K562 (cell line): ENCODE measurements around the gene CALHM3. TPM values are rescaled to one million over a fixed set of nuclear protein-coding genes. Genes with fewer than 3 reads are reported as not detected.

Source experiments
- ARID2 ChIP-seq: fragments of 450-650 bp; IDR thresholded peaks from 2 replicates; pipeline ENCODE4 v1.6.1; 2017; ENCODE audit warnings: antibody characterized with exemption, mild to moderate bottlenecking
- BCL6 ChIP-seq: fragments of 250-450 bp; sonication (Bioruptor Pico); IDR thresholded peaks from 2 replicates; pipeline ENCODE4 v1.4.0; 2020
- CREM ChIP-seq: IDR thresholded peaks from 2 replicates; pipeline ENCODE4 v1.6.1; 2014; ENCODE audit warnings: antibody characterized with exemption, low read depth
- ETV1 ChIP-seq: fragments of 450-650 bp; conservative IDR thresholded peaks from 2 replicates; pipeline ENCODE4 v1.6.1; 2016; ENCODE audit warnings: missing genetic modification characterization, control low read depth, low read depth, missing compliant biosample characterization
- GABPA ChIP-seq: fragments of 200-800 bp; sonication (Bioruptor generic); conservative IDR thresholded peaks from 2 replicates; pipeline ENCODE4 v1.6.1; 2016; ENCODE audit warnings: low read depth, missing genetic modification characterization, missing compliant biosample characterization
- GTF2A2 ChIP-seq: IDR thresholded peaks from 2 replicates; pipeline ENCODE4 v1.6.1; 2016; ENCODE audit warnings: mild to moderate bottlenecking, missing genetic modification characterization, missing compliant biosample characterization
- HIVEP1 ChIP-seq: fragments of 250-450 bp; sonication (Bioruptor Pico); IDR thresholded peaks from 2 replicates; pipeline ENCODE4 v1.4.0; 2020; ENCODE audit warnings: mild to moderate bottlenecking
- LEF1 ChIP-seq: fragments of 450-650 bp; IDR thresholded peaks from 2 replicates; pipeline ENCODE4 v1.6.1; 2016; ENCODE audit warnings: mild to moderate bottlenecking
- MCM5 ChIP-seq: fragments of 450-650 bp; IDR thresholded peaks from 2 replicates; pipeline ENCODE4 v1.6.1; 2016; ENCODE audit warnings: low read depth
- MTF1 ChIP-seq: fragments of 250-450 bp; sonication (Bioruptor Pico); IDR thresholded peaks from 2 replicates; pipeline ENCODE4 v1.9.0; 2021; ENCODE audit warnings: moderate library complexity, mild to moderate bottlenecking, inconsistent platforms, borderline replicate concordance
- NFXL1 ChIP-seq: fragments of 450-650 bp; formaldehyde crosslinking; IDR thresholded peaks from 2 replicates; pipeline ENCODE4 v1.4.0; 2021; ENCODE audit warnings: mild to moderate bottlenecking
- NR3C1 ChIP-seq: sonication (generic); formaldehyde crosslinking; IDR thresholded peaks from 2 replicates; pipeline ENCODE4 v1.8.1; 2022; ENCODE audit warnings: missing genetic modification reagents
- RBM17 ChIP-seq: fragments of 200-400 bp; formaldehyde crosslinking; IDR thresholded peaks from 2 replicates; pipeline ENCODE4 v1.6.1; 2017; ENCODE audit warnings: low read depth, mild to moderate bottlenecking, low read length, borderline replicate concordance
- SAFB ChIP-seq: fragments of 200-400 bp; formaldehyde crosslinking; IDR thresholded peaks from 2 replicates; pipeline ENCODE4 v1.6.1; 2017; ENCODE audit warnings: low read depth, low read length, borderline replicate concordance
- SMAD4 ChIP-seq: fragments of 250-450 bp; sonication (Bioruptor Pico); conservative IDR thresholded peaks from 2 replicates; pipeline ENCODE4 v1.8.0; 2021; ENCODE audit warnings: inconsistent platforms, mild to moderate bottlenecking, moderate library complexity
- SMARCA4 ChIP-seq: fragments of 450-650 bp; IDR thresholded peaks from 2 replicates; pipeline ENCODE4 v1.6.1; 2016
- SREBF1 ChIP-seq: fragments of 150-350 bp; IDR thresholded peaks from 2 replicates; pipeline ENCODE4 v1.6.1; 2014; ENCODE audit warnings: antibody characterized with exemption, low read depth, low read length, borderline replicate concordance
- SRF ChIP-seq, 2 experiments: fragments of 250-450, 450-650 bp in 1 of 2; sonication (Bioruptor Pico) in 1 of 2; sonication (generic) in 1 of 2; formaldehyde crosslinking; IDR thresholded peaks; 2 replicates each; pipeline versions ENCODE4 v1.5.0 to v1.5.1; 2020 to 2022; ENCODE audit warnings: mild to moderate bottlenecking in 1 of 2, missing genetic modification reagents in 1 of 2
- SUPT5H ChIP-seq: fragments of 450-650 bp; IDR thresholded peaks from 2 replicates; pipeline ENCODE4 v1.6.1; 2016
- TEAD1 ChIP-seq, 2 experiments: fragments of 450-650 bp in 1 of 2; sonication (generic) in 1 of 2; formaldehyde crosslinking; IDR thresholded peaks; 2 replicates each; pipeline versions ENCODE4 v1.4.0 to v1.8.0; 2020 to 2022; ENCODE audit warnings: mild to moderate bottlenecking in 2 of 2, missing genetic modification reagents in 1 of 2
- ZNF57 ChIP-seq: fragments of 450-650 bp; formaldehyde crosslinking; IDR thresholded peaks from 2 replicates; pipeline ENCODE4 v1.4.0; 2020; ENCODE audit warnings: mild to moderate bottlenecking, moderate library complexity
- ZNF764 ChIP-seq: fragments of 250-450 bp; sonication (Bioruptor Pico); IDR thresholded peaks from 2 replicates; pipeline ENCODE4 v1.4.0; 2020; ENCODE audit warnings: low read depth, mild to moderate bottlenecking, moderate library complexity
- polyA plus RNA-seq, 8 experiments: library from polyadenylated mRNA; depleted of rRNA in 4 of 8; stranded (reverse) in 5 of 8; unstranded in 3 of 8; fragments of >200 nt; fragmentation: Nextera tagmentation in 2 of 8; fragmentation: Illumina TruSeq in 1 of 8; extraction: Ambion mirVana in 2 of 8; extraction: Trizol in 1 of 8; gene quantifications; 2 replicates each; pipeline versions ENCODE4 v1.2.1 to v1.2.3, GENCODE V29; 2011 to 2014; ENCODE audit warnings: inconsistent platforms in 1 of 8, missing spikeins in 1 of 8
- total RNA-seq, 7 experiments: library from RNA; depleted of rRNA in 6 of 7; stranded (reverse); fragments of >200 nt in 6 of 7; fragmentation: Illumina TruSeq in 2 of 7; extraction: Trizol in 2 of 7; gene quantifications; 2 replicates each; pipeline versions ENCODE4 v1.2.1 to v1.2.3, GENCODE V29; 2011 to 2021; ENCODE audit warnings: low replicate concordance in 1 of 7
- TF ChIP-seq, protein P1 (sequence below): conservative IDR thresholded peaks from 2 replicates; pipeline ENCODE4 v1.6.1; 2011; ENCODE audit warnings: low read depth, mild to moderate bottlenecking, low read length; ENCODE audit not compliant: control insufficient read depth
- TF ChIP-seq, protein P2 (sequence below), 3 experiments: IDR thresholded peaks in 2 of 3; conservative IDR thresholded peaks in 1 of 3; 2 replicates each; pipeline ENCODE4 v1.5.1; 2011 to 2012; ENCODE audit warnings: low read length in 3 of 3, mild to moderate bottlenecking in 3 of 3, control low read depth in 2 of 3, improper control_type of control experiment in 1 of 3, inconsistent platforms in 1 of 3, low read depth in 1 of 3, mixed read lengths in 1 of 3, moderate library complexity in 1 of 3; ENCODE audit not compliant: insufficient read depth in 2 of 3

CALHM3 gene
- total and polyA plus RNA-seq, 9 of the 15 experiments (the other 6 are each of a cell fraction or from before 2014, with no cell fraction given) = not detected

DNA sequence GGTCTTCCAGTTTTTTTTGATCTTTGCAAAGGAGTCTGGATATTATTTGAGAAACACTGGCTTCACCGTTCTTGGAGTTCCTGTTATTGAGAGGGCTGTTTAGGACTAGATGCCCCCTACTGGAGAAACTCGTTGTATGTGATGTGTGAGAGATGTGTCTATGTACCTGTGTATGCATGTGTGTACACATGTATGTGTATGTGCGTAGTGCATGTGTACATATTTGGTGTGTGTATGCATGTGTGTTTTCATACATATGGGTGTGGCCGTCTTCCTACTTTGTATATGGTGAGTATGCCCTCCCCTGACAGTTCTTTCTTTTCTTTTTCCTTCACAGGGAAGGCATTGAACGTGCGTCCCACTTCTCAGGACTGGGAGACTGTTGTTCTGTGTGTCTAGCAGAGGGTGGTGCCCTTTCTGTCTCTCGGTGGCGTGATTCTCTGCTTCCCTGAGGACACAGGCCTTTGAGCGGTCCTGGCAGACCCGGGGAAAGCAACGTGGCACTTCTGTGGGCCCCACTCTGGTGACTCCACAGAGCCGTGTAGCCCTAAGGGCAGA is 3.0 kb upstream of the CALHM3 start (continued):
- TF ChIP-seq ETV1 (no peak), SMARCA4 (no peak), SRF (CRISPR knock-in tag; IDR thresholded peaks at IDR 0.05) (no peak), MCM5 (no peak), MTF1 (no peak), GABPA (no peak), NFXL1 (no peak), SREBF1 (no peak), TEAD1 (CRISPR knock-in tag; IDR thresholded peaks at IDR 0.05) (no peak), ZNF764 (CRISPR knock-in tag) (no peak), CREM (0 out of 2 replicates have a peak, but pooled peaks have one; percentile 7), SUPT5H (no peak), ARID2 (peak; percentile 82; the same call in 1 of the 2 replicates), SMAD4 (CRISPR knock-in tag) (no peak), ZNF57 (CRISPR knock-in tag) (no peak), SAFB (no peak), RBM17 (no peak), HIVEP1 (CRISPR knock-in tag) (no peak), LEF1 (peak; percentile 55; the same call in 1 of the 2 replicates), NR3C1 (CRISPR knock-in tag) (no peak), BCL6 (CRISPR knock-in tag) (no peak), GTF2A2 (no peak)
- TF ChIP-seq, protein P1, sequence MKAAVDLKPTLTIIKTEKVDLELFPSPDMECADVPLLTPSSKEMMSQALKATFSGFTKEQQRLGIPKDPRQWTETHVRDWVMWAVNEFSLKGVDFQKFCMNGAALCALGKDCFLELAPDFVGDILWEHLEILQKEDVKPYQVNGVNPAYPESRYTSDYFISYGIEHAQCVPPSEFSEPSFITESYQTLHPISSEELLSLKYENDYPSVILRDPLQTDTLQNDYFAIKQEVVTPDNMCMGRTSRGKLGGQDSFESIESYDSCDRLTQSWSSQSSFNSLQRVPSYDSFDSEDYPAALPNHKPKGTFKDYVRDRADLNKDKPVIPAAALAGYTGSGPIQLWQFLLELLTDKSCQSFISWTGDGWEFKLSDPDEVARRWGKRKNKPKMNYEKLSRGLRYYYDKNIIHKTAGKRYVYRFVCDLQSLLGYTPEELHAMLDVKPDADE = no peak
- TF ChIP-seq, protein P2, sequence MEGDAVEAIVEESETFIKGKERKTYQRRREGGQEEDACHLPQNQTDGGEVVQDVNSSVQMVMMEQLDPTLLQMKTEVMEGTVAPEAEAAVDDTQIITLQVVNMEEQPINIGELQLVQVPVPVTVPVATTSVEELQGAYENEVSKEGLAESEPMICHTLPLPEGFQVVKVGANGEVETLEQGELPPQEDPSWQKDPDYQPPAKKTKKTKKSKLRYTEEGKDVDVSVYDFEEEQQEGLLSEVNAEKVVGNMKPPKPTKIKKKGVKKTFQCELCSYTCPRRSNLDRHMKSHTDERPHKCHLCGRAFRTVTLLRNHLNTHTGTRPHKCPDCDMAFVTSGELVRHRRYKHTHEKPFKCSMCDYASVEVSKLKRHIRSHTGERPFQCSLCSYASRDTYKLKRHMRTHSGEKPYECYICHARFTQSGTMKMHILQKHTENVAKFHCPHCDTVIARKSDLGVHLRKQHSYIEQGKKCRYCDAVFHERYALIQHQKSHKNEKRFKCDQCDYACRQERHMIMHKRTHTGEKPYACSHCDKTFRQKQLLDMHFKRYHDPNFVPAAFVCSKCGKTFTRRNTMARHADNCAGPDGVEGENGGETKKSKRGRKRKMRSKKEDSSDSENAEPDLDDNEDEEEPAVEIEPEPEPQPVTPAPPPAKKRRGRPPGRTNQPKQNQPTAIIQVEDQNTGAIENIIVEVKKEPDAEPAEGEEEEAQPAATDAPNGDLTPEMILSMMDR (IDR thresholded peaks at IDR 0.05 in 2 of 3, conservative IDR thresholded peaks at IDR 0.05 in 1 of 3; ENCODE audit: insufficient read depth in 2 of 3, low read depth in 1 of 3, low read length in 3 of 3) = peak; percentile 33 to 59 (median 53); a peak in 4 of 6 replicates
